Smooth muscle cell (in vitro differentiated cells): Measurements from ENCODE around the gene VPS36. TPM values are rescaled to one million over a fixed set of nuclear protein-coding genes. Genes with fewer than 3 reads are reported as not detected.

Experiments used
- DNase-seq: peaks from one replicate; lab custom pipeline; 2025; ENCODE audit not compliant: unreplicated experiment; lab: John Stamatoyannopoulos, UW
- H2AFZ ChIP-seq: fragments of 200-600 bp; sonication (generic); 2 replicates; pipeline ENCODE4 v1.6.0; 2016; ENCODE audit warnings: antibody characterized with exemption, low read depth, mild to moderate bottlenecking
- H3F3A ChIP-seq: fragments of 200-600 bp; sonication (generic); 2 replicates; pipeline ENCODE4 v1.6.0; 2017; ENCODE audit warnings: antibody characterized with exemption, low read depth
- H3K27ac ChIP-seq: fragments of 200-600 bp; sonication (generic); 2 replicates; pipeline ENCODE4 v1.5.1; 2016; ENCODE audit warnings: low read depth, mild to moderate bottlenecking
- H3K27me3 ChIP-seq: fragments of 200-600 bp; sonication (generic); 2 replicates; pipeline ENCODE4 v1.6.1; 2016; ENCODE audit warnings: low read depth, mild to moderate bottlenecking
- H3K36me3 ChIP-seq: fragments of 200-600 bp; sonication (generic); 2 replicates; pipeline ENCODE4 v1.5.1; 2016; ENCODE audit warnings: low read depth
- H3K4me1 ChIP-seq: fragments of 200-600 bp; sonication (generic); 2 replicates; pipeline ENCODE4 v1.5.1; 2016; ENCODE audit warnings: low read depth
- H3K4me2 ChIP-seq: fragments of 200-600 bp; sonication (generic); 2 replicates; pipeline ENCODE4 v1.6.0; 2016; ENCODE audit warnings: mild to moderate bottlenecking
- H3K4me3 ChIP-seq: fragments of 200-600 bp; sonication (generic); 2 replicates; pipeline ENCODE4 v1.5.1; 2016; ENCODE audit warnings: mild to moderate bottlenecking
- H3K79me2 ChIP-seq: fragments of 200-600 bp; sonication (generic); 2 replicates; pipeline ENCODE4 v1.6.0; 2016; ENCODE audit warnings: low read depth, mild to moderate bottlenecking
- H3K9ac ChIP-seq: fragments of 200-600 bp; sonication (generic); 2 replicates; pipeline ENCODE4 v1.6.0; 2016; ENCODE audit warnings: low read depth
- H3K9me3 ChIP-seq: fragments of 200-600 bp; sonication (generic); replicated peaks from 2 replicates; pipeline ENCODE4 v1.5.1; 2016; ENCODE audit warnings: low read depth
- H4K20me1 ChIP-seq: fragments of 200-600 bp; sonication (generic); 2 replicates; pipeline ENCODE4 v1.6.0; 2016; ENCODE audit warnings: low read depth
- WGBS: methylation state at CpG from one replicate; pipeline ENCODE4 v1.1.7; 2016; ENCODE audit warnings: low lambda C conversion rate; 5-methylcytosine and 5-hydroxymethylcytosine counted together
- polyA plus RNA-seq: library from polyadenylated mRNA; unstranded; fragments of >200 nt; fragmentation: Nextera tagmentation; extraction: Ambion mirVana; gene quantifications from 2 replicates; pipeline ENCODE4 v1.2.1, GENCODE V29; 2016
- total RNA-seq: library from RNA; depleted of rRNA; stranded (reverse); fragments of >200 nt; gene quantifications from 2 replicates; pipeline ENCODE4 v1.2.3, GENCODE V29; 2014
- TF ChIP-seq, protein P1 (sequence below): fragments of 200-600 bp; sonication (generic); IDR thresholded peaks from 2 replicates; pipeline ENCODE4 v1.5.1; 2017; ENCODE audit warnings: borderline replicate concordance, mild to moderate bottlenecking, antibody characterized with exemption; ENCODE audit not compliant: insufficient read depth, poor library complexity, severe bottlenecking

Gene VPS36
- total and polyA plus RNA-seq, 2 experiments from 2014 or later, result 18.2 to 31.7 TPM

DNA sequence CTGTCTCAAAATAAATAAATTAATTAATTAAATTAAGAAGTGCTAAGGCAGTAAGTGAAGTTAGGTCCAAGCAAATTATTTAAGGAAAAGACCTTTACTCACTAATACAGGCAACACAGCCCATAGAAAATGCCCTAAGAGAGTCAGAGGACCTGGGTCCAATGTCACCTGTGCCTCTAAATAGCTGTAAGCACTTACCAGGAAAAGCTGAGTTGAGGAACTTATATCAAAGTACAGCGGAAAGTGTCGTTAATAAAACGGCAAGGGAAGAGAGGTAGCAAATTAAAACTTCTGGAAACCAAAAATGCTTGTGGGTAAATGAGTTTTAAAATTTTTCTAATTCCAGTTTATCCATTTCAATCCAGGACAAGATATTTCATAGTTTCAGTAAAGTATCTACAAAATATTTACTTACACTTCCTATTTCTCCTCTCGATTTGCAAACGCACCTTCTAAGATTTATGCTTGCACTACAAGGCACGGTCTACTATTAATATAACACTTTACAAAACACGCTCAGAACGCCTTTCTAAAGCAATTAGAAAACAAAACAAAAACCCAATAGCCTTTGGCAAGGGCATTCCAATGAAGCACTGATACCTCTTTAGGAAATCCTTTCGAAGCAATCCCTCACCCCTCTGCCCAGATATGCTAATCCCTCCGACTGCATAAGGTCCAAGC is 963 bp downstream of the VPS36 start:
- H3K79me2 ChIP-seq, result peaks cover 48% of the 10 kb centered on the region
- no peaks in the 10 kb centered on the region for H3K9me3 ChIP-seq
- TF ChIP-seq, protein P1, sequence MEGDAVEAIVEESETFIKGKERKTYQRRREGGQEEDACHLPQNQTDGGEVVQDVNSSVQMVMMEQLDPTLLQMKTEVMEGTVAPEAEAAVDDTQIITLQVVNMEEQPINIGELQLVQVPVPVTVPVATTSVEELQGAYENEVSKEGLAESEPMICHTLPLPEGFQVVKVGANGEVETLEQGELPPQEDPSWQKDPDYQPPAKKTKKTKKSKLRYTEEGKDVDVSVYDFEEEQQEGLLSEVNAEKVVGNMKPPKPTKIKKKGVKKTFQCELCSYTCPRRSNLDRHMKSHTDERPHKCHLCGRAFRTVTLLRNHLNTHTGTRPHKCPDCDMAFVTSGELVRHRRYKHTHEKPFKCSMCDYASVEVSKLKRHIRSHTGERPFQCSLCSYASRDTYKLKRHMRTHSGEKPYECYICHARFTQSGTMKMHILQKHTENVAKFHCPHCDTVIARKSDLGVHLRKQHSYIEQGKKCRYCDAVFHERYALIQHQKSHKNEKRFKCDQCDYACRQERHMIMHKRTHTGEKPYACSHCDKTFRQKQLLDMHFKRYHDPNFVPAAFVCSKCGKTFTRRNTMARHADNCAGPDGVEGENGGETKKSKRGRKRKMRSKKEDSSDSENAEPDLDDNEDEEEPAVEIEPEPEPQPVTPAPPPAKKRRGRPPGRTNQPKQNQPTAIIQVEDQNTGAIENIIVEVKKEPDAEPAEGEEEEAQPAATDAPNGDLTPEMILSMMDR, result no peak
- H4K20me1 ChIP-seq, result peaks cover 25% of the 10 kb centered on the region
- peaks cover 14% of the 10 kb centered on the region for H3K4me1 ChIP-seq
- DNase-seq, result no peak
- 13% methylated on average over 10 of the region's 10 CpGs for WGBS
- peak overlapping the region; percentile 81 for H3K9ac ChIP-seq
- H3K4me3 ChIP-seq, result peak overlapping the region; percentile 90
- H3K36me3 ChIP-seq, result no peaks in the 10 kb centered on the region
- peak overlapping the region; percentile 79 for H2AFZ ChIP-seq
- H3F3A ChIP-seq, result no peaks in the 10 kb centered on the region
- no peaks in the 10 kb centered on the region for H3K27me3 ChIP-seq
- H3K4me2 ChIP-seq, result peak overlapping the region; percentile 89
- H3K27ac ChIP-seq, result peak overlapping the region; percentile 72

DNA sequence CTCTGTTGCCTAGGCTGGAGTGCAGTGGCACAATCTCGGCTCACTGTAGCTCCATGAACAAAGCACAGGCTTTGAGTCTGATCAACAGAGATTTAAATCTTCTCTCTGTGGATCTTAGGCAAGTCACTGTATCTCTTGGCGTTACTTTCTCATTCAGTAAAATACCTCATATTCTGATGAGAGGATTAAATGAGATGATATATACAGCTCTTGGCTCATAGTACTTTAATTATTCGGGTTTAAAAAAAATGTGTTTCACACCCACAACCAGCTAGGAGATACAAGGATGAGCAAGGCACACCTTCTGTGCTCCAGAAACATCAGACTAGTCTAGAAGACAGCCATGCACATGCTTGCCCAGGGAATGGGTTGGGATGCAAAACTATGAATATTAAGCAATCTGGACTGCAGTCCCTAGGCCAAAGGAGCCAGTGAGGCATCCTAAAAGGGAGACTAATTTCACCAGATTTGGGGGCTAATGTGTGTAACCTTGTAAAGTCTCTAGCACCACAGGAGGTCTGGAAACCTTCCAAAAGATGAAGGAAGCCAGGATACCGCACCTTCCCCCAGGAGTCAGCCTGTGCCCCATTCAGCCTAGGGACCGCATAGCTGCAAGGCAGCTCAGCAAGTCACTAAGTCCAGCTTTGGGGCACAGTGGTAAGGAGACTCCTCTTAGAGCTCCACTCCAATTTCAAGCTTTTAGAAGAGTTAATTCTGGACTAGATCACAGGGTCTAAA is 2.5 kb downstream of the VPS36 start:
- Histone ChIP-seq H3K79me2 (peaks cover 61% of the 10 kb centered on the region), H3K27ac (no peak overlapping the region), H3K27me3 (no peaks in the 10 kb centered on the region), H4K20me1 (peaks cover 31% of the 10 kb centered on the region), H3K4me2 (no peak overlapping the region), H3K36me3 (no peaks in the 10 kb centered on the region), H3K4me3 (no peak overlapping the region), H3K9me3 (no peaks in the 10 kb centered on the region), H3K9ac (no peak overlapping the region), H3K4me1 (peaks cover 9% of the 10 kb centered on the region), H2AFZ (no peak overlapping the region), H3F3A (no peaks in the 10 kb centered on the region)
- TF ChIP-seq, protein P1, result no peak
- DNase-seq, result no peak
- WGBS, result 86% methylated on average over 5 of the region's 5 CpGs

DNA sequence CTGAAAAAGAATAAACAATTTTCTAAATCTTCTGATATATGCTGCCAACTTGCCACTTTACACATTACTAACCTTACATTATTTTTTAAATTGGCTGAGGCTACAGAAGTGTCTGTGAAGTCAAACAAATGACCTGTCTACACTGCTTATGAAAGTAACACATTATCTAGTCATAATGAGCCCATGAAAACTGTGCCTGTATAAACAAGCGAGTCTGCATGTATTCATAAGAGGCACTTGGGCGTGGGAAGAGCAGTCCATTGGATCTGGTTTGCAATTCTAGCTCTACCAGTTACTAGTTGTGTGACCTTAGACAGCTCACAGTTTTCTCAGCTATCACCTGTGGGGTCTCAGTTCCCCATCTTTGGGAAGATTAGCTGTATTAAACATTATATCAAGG is 3.1 kb downstream of the VPS36 start:
- no peaks in the 10 kb centered on the region for H3K36me3 ChIP-seq
- peaks cover 36% of the 10 kb centered on the region for H4K20me1 ChIP-seq
- no peak for DNase-seq
- H3K4me1 ChIP-seq, result peaks cover 9% of the 10 kb centered on the region
- TF ChIP-seq, protein P1, result no peak
- no peak overlapping the region for H3K4me2 ChIP-seq
- H2AFZ ChIP-seq, result no peak overlapping the region
- H3F3A ChIP-seq, result no peaks in the 10 kb centered on the region
- no peaks in the 10 kb centered on the region for H3K27me3 ChIP-seq
- peaks cover 67% of the 10 kb centered on the region for H3K79me2 ChIP-seq
- no peak overlapping the region for H3K4me3 ChIP-seq
- 79% methylated on average over 2 of the region's 2 CpGs for WGBS
- H3K9me3 ChIP-seq, result no peaks in the 10 kb centered on the region
- H3K27ac ChIP-seq, result no peak overlapping the region
- no peak overlapping the region for H3K9ac ChIP-seq
